NCI-H1694 treated with DMSO at 0.1 percent for 48 hours (cell line): ENCODE data around the gene HNF1A.

ENCODE experiments used
- DNase-seq: peaks from one replicate; lab custom pipeline; 2025; lab: John Stamatoyannopoulos, UW

The HNF1A gene

GRCh38 chr12:120959111-120959878, 19.0 kb upstream of the HNF1A start:
- DNase-seq, result no peak

GRCh38 chr12:120960657-120961056, 17.7 kb upstream of the HNF1A start:
- DNase-seq, result no peak

- no peak for DNase-seq
Observed at GRCh38 chr12:120961604-120962531, 16.5 kb upstream of the HNF1A start.

GRCh38 chr12:120962532-120963020, 15.8 kb upstream of the HNF1A start:
- DNase-seq, result no peak

GRCh38 chr12:120964298-120964697, 14.0 kb upstream of the HNF1A start:
- no peak for DNase-seq

GRCh38 chr12:120965534-120966091, 12.7 kb upstream of the HNF1A start:
- DNase-seq, result no peak

GRCh38 chr12:120970310-120970709, 8.0 kb upstream of the HNF1A start:
- no peak for DNase-seq

- peak; percentile 61 for DNase-seq
Observed at GRCh38 chr12:120971299-120972180, 6.8 kb upstream of the HNF1A start.

- no peak for DNase-seq
Observed at GRCh38 chr12:120972870-120973543, 5.3 kb upstream of the HNF1A start.

- no peak for DNase-seq
Observed at GRCh38 chr12:120977531-120978295, 630 bp upstream of the HNF1A start.

GRCh38 chr12:120979220-120979861, 998 bp downstream of the HNF1A start:
- DNase-seq, result no peak

GRCh38 chr12:120979862-120980696, 1.7 kb downstream of the HNF1A start:
- no peak for DNase-seq

GRCh38 chr12:120980800-120981368, 2.5 kb downstream of the HNF1A start:
- DNase-seq, result no peak

- no peak for DNase-seq
Observed at GRCh38 chr12:120981407-120981941, 3.1 kb downstream of the HNF1A start.

GRCh38 chr12:120982659-120983058, 4.3 kb downstream of the HNF1A start:
- no peak for DNase-seq

- DNase-seq, result no peak
Observed at GRCh38 chr12:120983759-120984158, 5.4 kb downstream of the HNF1A start.

GRCh38 chr12:120984351-120984898, 6.1 kb downstream of the HNF1A start:
- no peak for DNase-seq

- DNase-seq, result no peak
Observed at GRCh38 chr12:120988234-120988633, 9.9 kb downstream of the HNF1A start.
